DOHH2 (cell line): ENCODE data around the gene RAB7A.

Experiments used
- H3F3A ChIP-seq: fragments of 200-600 bp; sonication (generic), shearing (Covaris generic); 2 replicates; pipeline ENCODE4 v1.6.0; 2016; ENCODE audit warnings: antibody characterized with exemption, mild to moderate bottlenecking; ENCODE audit not compliant: control insufficient read depth, insufficient read depth
- H3K27ac ChIP-seq: fragments of 200-600 bp; sonication (generic); 2 replicates; pipeline ENCODE4 v1.5.1; 2014; ENCODE audit warnings: low read depth, mild to moderate bottlenecking, low read length, moderate library complexity
- H3K27me3 ChIP-seq: fragments of 200-600 bp; sonication (generic); 2 replicates; pipeline ENCODE4 v1.6.1; 2014; ENCODE audit warnings: mild to moderate bottlenecking, low read length, mixed read lengths; ENCODE audit not compliant: control insufficient read depth
- H3K36me3 ChIP-seq: fragments of 200-600 bp; sonication (generic); 2 replicates; pipeline ENCODE4 v1.6.1; 2014; ENCODE audit warnings: mild to moderate bottlenecking, low read length, moderate library complexity, mixed read lengths; ENCODE audit not compliant: control insufficient read depth
- H3K4me1 ChIP-seq: fragments of 200-600 bp; sonication (generic); 2 replicates; pipeline ENCODE4 v1.6.1; 2014; ENCODE audit warnings: mild to moderate bottlenecking, low read length, mixed read lengths; ENCODE audit not compliant: control insufficient read depth
- H3K4me2 ChIP-seq: fragments of 200-600 bp; sonication (generic); 2 replicates; pipeline ENCODE4 v1.6.0; 2014; ENCODE audit warnings: mild to moderate bottlenecking, low read length, moderate library complexity
- H3K4me3 ChIP-seq: fragments of 200-600 bp; sonication (generic); 2 replicates; pipeline ENCODE4 v1.5.1; 2014; ENCODE audit warnings: mild to moderate bottlenecking, low read length, mixed read lengths
- H3K79me2 ChIP-seq: fragments of 200-600 bp; sonication (generic); 2 replicates; pipeline ENCODE4 v1.6.1; 2014; ENCODE audit warnings: mild to moderate bottlenecking, low read length, mixed read lengths; ENCODE audit not compliant: control insufficient read depth
- H3K9me2 ChIP-seq: fragments of 200-600 bp; sonication (generic); replicated peaks from 2 replicates; pipeline ENCODE4 v1.6.1; 2014; ENCODE audit warnings: mild to moderate bottlenecking, low read length, mixed read lengths; ENCODE audit not compliant: control insufficient read depth
- H3K9me3 ChIP-seq: fragments of 200-600 bp; sonication (generic); 2 replicates; pipeline ENCODE4 v1.6.1; 2014; ENCODE audit warnings: antibody characterized with exemption, low read length, mixed read lengths; ENCODE audit not compliant: control insufficient read depth, insufficient read depth
- H4K20me1 ChIP-seq: fragments of 200-600 bp; sonication (generic); 2 replicates; pipeline ENCODE4 v1.6.0; 2014; ENCODE audit warnings: low read depth, mild to moderate bottlenecking, antibody characterized with exemption, low read length, moderate library complexity; ENCODE audit not compliant: control insufficient read depth, insufficient read depth
- EZH2phosphoT487 ChIP-seq: fragments of 200-600 bp; sonication (generic); IDR thresholded peaks from 2 replicates; pipeline ENCODE4 v1.6.1; 2017; ENCODE audit warnings: borderline replicate concordance, mild to moderate bottlenecking, antibody characterized with exemption, low read length, moderate library complexity, mixed read lengths
- TF ChIP-seq, protein P1 (sequence below): fragments of 200-600 bp; sonication (generic); IDR thresholded peaks from one replicate; pipeline ENCODE4 v1.5.1; 2014; ENCODE audit warnings: antibody characterized with exemption, mild to moderate bottlenecking, low read depth, low read length; ENCODE audit not compliant: poor library complexity, severe bottlenecking

Gene RAB7A

DNA sequence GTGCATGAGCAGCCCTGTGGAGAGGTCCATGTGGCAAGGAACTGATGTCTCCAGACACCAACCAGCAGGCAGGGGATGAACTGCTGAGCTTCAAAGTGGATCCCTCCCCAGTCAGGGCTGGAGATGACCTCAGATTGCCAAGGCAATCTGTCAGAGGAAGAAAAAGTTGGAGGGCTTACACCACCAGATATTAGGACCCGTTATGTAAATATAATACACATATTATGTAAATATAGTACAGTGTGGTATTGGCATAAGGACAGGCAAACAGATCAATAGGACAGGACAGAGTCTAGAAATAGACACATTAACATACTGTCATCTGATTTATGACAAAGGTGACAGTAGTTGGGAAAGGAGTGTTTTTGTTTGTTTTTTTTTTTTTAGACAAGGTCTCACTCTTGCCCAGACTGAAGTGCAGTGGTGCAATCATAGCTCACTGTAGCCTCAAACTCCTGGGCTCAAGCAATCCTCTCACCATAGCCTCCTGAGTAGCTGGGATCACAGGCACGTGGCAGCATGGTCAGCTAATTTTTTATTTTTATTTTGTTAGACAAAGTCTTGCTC, 18.0 kb upstream of the RAB7A start:
- Histone ChIP-seq H3K27me3 (peaks cover 2% of the 10 kb centered on the region; the same call in 1 of the 2 replicates), H3K27ac (no peak overlapping the region), H3K79me2 (no peaks in the 10 kb centered on the region), H3F3A (no peaks in the 10 kb centered on the region), H3K9me3 (no peaks in the 10 kb centered on the region), H3K4me1 (no peaks in the 10 kb centered on the region), H3K4me2 (no peak overlapping the region), H3K9me2 (no peaks in the 10 kb centered on the region), H3K36me3 (no peaks in the 10 kb centered on the region), H3K4me3 (no peak overlapping the region), H4K20me1 (no peaks in the 10 kb centered on the region)
- TF ChIP-seq, protein P1, sequence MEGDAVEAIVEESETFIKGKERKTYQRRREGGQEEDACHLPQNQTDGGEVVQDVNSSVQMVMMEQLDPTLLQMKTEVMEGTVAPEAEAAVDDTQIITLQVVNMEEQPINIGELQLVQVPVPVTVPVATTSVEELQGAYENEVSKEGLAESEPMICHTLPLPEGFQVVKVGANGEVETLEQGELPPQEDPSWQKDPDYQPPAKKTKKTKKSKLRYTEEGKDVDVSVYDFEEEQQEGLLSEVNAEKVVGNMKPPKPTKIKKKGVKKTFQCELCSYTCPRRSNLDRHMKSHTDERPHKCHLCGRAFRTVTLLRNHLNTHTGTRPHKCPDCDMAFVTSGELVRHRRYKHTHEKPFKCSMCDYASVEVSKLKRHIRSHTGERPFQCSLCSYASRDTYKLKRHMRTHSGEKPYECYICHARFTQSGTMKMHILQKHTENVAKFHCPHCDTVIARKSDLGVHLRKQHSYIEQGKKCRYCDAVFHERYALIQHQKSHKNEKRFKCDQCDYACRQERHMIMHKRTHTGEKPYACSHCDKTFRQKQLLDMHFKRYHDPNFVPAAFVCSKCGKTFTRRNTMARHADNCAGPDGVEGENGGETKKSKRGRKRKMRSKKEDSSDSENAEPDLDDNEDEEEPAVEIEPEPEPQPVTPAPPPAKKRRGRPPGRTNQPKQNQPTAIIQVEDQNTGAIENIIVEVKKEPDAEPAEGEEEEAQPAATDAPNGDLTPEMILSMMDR, result no peak
- no peak for TF ChIP-seq EZH2phosphoT487

DNA sequence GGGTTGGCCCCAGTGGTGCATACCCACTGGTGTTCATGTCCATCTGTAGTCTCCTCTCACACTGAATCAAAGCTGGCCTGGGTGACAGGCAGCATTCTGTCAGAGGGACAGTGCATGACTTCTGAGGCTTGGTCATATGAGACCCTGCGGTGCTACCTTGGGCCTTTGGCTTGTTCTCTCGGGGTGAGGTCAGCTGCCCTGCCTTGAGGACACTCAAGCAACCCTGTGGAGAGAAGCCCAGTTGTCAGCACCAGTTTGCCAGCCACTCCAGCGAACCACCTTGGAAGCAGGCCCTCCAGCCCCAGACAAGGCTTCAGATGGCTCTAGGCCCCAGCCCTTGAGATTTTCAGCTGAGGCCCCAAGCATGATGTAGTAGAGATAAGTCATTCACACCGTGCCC, 16.9 kb upstream of the RAB7A start:
- H3F3A ChIP-seq, result no peaks in the 10 kb centered on the region
- no peak overlapping the region for H3K4me2 ChIP-seq
- no peaks in the 10 kb centered on the region for H3K9me3 ChIP-seq
- H3K36me3 ChIP-seq, result no peaks in the 10 kb centered on the region
- no peaks in the 10 kb centered on the region for H4K20me1 ChIP-seq
- peaks cover 2% of the 10 kb centered on the region; the same call in 1 of the 2 replicates for H3K27me3 ChIP-seq
- no peaks in the 10 kb centered on the region for H3K4me1 ChIP-seq
- H3K4me3 ChIP-seq, result no peak overlapping the region
- no peaks in the 10 kb centered on the region for H3K79me2 ChIP-seq
- H3K9me2 ChIP-seq, result no peaks in the 10 kb centered on the region
- no peak overlapping the region for H3K27ac ChIP-seq
- no peak for TF ChIP-seq EZH2phosphoT487
- TF ChIP-seq, protein P1, result no peak

DNA sequence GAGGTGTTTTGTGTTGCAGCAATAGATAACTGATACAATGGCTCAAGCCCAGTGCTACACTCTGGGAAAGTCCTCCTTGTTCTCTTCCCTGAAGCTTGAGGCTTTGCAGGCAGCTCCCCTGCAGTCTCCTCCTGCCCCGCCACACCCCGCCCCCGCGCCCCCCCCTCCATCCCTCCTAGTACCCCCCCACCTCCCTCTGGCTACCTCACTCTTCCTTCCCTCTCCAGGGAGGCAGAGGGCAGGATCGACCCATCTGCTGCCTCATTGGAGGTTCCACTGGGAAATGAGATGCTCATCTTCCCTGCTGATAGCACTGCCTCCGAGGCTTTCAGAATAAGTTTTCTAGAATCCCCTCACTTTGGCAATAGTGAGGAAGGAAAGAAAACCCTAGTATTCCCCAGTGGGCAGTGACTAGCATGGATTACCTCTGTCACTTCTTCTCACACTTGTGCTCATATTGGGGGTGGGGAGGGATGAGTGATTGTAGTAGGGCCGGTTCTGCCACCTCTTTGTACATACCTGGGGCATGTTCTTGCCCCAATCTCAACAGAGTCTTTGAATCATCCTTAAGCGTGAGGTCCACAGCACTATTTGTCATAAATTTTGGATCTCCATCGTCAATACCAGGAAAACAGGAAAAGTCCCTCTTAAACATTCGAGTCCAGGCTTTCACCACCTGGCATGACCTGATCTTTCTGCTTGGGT, 16.3 kb upstream of the RAB7A start:
- no peak overlapping the region for H3K4me2 ChIP-seq
- H3K36me3 ChIP-seq, result no peaks in the 10 kb centered on the region

More for the DNA sequence above, 16.3 kb upstream of the RAB7A start:
- no peaks in the 10 kb centered on the region for H3K9me2 ChIP-seq
- no peaks in the 10 kb centered on the region for H3K79me2 ChIP-seq
- no peak overlapping the region for H3K27ac ChIP-seq
- H3K27me3 ChIP-seq, result peaks cover 2% of the 10 kb centered on the region; the same call in 1 of the 2 replicates
- H3K4me3 ChIP-seq, result no peak overlapping the region
- H3F3A ChIP-seq, result no peaks in the 10 kb centered on the region
- H4K20me1 ChIP-seq, result no peaks in the 10 kb centered on the region
- H3K4me1 ChIP-seq, result no peaks in the 10 kb centered on the region; the same call in 1 of the 2 replicates
- TF ChIP-seq, protein P1, result no peak
- no peak for TF ChIP-seq EZH2phosphoT487
- no peaks in the 10 kb centered on the region for H3K9me3 ChIP-seq
